Measurements from ENCODE around the gene MFGE8. TPM values are rescaled to one million over a fixed set of nuclear protein-coding genes. Genes with fewer than 3 reads are reported as not detected.

Gene MFGE8
- polyA plus RNA-seq, 1 of the 3 experiments (the other 2 are of a cell fraction), result 247 TPM

- H3K4me2 ChIP-seq, result no peak overlapping the region
- no peaks in the 10 kb centered on the region for H3K9me2 ChIP-seq
- 90% methylated on average over 5 of the region's 5 CpGs for WGBS (ENCODE audit: low lambda C conversion rate)
- TF ChIP-seq RFX5 (IDR thresholded peaks at IDR 0.05; ENCODE audit: low read length), result no peak
- no peak for TF ChIP-seq EZH2phosphoT487 (IDR thresholded peaks at IDR 0.05; ENCODE audit: borderline replicate concordance, low read depth)
- TF ChIP-seq EP300 (IDR thresholded peaks at IDR 0.05; ENCODE audit: borderline replicate concordance in 1 of 2, low read depth in 1 of 2, low read length in 1 of 2), result no peak
- TF ChIP-seq FOSL2 (IDR thresholded peaks at IDR 0.05; ENCODE audit: borderline replicate concordance, low read depth), result no peak
- no peak for TF ChIP-seq ELF1 (IDR thresholded peaks at IDR 0.05)
- TF ChIP-seq POLR2AphosphoS5 (IDR thresholded peaks at IDR 0.05; ENCODE audit: low read depth, low read length), result no peak
- TF ChIP-seq TEAD4 (IDR thresholded peaks at IDR 0.05; ENCODE audit: borderline replicate concordance, insufficient read depth), result no peak
- TF ChIP-seq ZBTB33 (IDR thresholded peaks at IDR 0.05; ENCODE audit: borderline replicate concordance, low read depth), result no peak
- TF ChIP-seq PBX3 (IDR thresholded peaks at IDR 0.05), result no peak
- no peak for TF ChIP-seq RXRA (IDR thresholded peaks at IDR 0.05; ENCODE audit: borderline replicate concordance, low read depth)
- H3K9me3 ChIP-seq, result no peaks in the 10 kb centered on the region
- no peak overlapping the region for H3K4me3 ChIP-seq (ENCODE audit: low read depth in 2 of 2, low read length in 1 of 2)
- POLR2A ChIA-PET, result no interaction called here
- no peak overlapping the region for H2AFZ ChIP-seq (ENCODE audit: low read depth)
- CTCF ChIA-PET, result interaction anchor here (1.5 kb wide), 1 partner anchor 13 kb away, joined by 6 read pairs; no protein-coding TSS in a partner anchor
- no peak overlapping the region for H3K9ac ChIP-seq
- H3K36me3 ChIP-seq (replicated peaks in 1 of 2; ENCODE audit: control insufficient read depth in 1 of 2, insufficient read depth in 2 of 2, low read length in 1 of 2), result no peaks in the 10 kb centered on the region
- H3K79me2 ChIP-seq (ENCODE audit: insufficient read depth), result peaks cover 2% of the 10 kb centered on the region; the same call in 1 of the 2 replicates
- H3K27me3 ChIP-seq (ENCODE audit: insufficient read depth), result no peaks in the 10 kb centered on the region
- H3K27ac ChIP-seq (ENCODE audit: low read depth in 2 of 2, low read length in 1 of 2), result no peak overlapping the region
- H3F3A ChIP-seq (replicated peaks; ENCODE audit: insufficient read depth), result peaks cover 4% of the 10 kb centered on the region
- no peak for DNase-seq
- no peaks in the 10 kb centered on the region for H4K20me1 ChIP-seq (ENCODE audit: insufficient read depth)
- peaks cover 0 to 12% of the 10 kb centered on the region in 2 experiments; a peak in 1 of 4 replicates for H3K4me1 ChIP-seq (ENCODE audit: control insufficient read depth in 1 of 2, insufficient read depth in 2 of 2, low read depth in 1 of 2, low read length in 1 of 2)
Observed at GRCh38 chr15:88917760-88918159, 4.6 kb upstream of the MFGE8 start.

- ChIA-PET POLR2A (no interaction called here), CTCF (interaction anchor here (1.0 to 3.0 kb wide), 3 partner anchors 10 to 292 kb away, joined by 3 to 18 read pairs (median 7); no protein-coding TSS in a partner anchor)
- H3K27ac ChIP-seq (ENCODE audit: low read depth in 2 of 2, low read length in 1 of 2), result no peak overlapping the region
- 92% methylated on average over 10 of the region's 10 CpGs for WGBS (ENCODE audit: low lambda C conversion rate)
- H3K9me2 ChIP-seq, result no peaks in the 10 kb centered on the region
- no peak overlapping the region for H3K4me3 ChIP-seq (ENCODE audit: low read depth in 2 of 2, low read length in 1 of 2)
- no peak overlapping the region for H2AFZ ChIP-seq (ENCODE audit: low read depth)
- DNase-seq, result no peak
- H3K4me2 ChIP-seq, result no peak overlapping the region
- H3K9ac ChIP-seq, result no peak overlapping the region
- H3K4me1 ChIP-seq (ENCODE audit: control insufficient read depth in 1 of 2, insufficient read depth in 2 of 2, low read depth in 1 of 2, low read length in 1 of 2), result peaks cover 9 to 15% of the 10 kb centered on the region in 2 experiments; a peak in 2 of 4 replicates
- no peaks in the 10 kb centered on the region for H3K9me3 ChIP-seq
- no peaks in the 10 kb centered on the region for H3K27me3 ChIP-seq (ENCODE audit: insufficient read depth)
- H3K36me3 ChIP-seq (replicated peaks in 1 of 2; ENCODE audit: control insufficient read depth in 1 of 2, insufficient read depth in 2 of 2, low read length in 1 of 2), result no peaks in the 10 kb centered on the region
- peaks cover 17% of the 10 kb centered on the region; the same call in 1 of the 2 replicates for H3K79me2 ChIP-seq (ENCODE audit: insufficient read depth)
- TF ChIP-seq CTCF (IDR thresholded peaks at IDR 0.05), result no peak
- TF ChIP-seq TEAD4 (IDR thresholded peaks at IDR 0.05; ENCODE audit: borderline replicate concordance, insufficient read depth), result no peak
- TF ChIP-seq JUND (IDR thresholded peaks at IDR 0.05), result no peak
- TF ChIP-seq ZBTB33 (IDR thresholded peaks at IDR 0.05; ENCODE audit: borderline replicate concordance, low read depth), result no peak
- TF ChIP-seq USF2 (IDR thresholded peaks at IDR 0.05; ENCODE audit: borderline replicate concordance, low read depth, low read length), result no peak
- no peak for TF ChIP-seq FOSL2 (IDR thresholded peaks at IDR 0.05; ENCODE audit: borderline replicate concordance, low read depth)
- no peak for TF ChIP-seq NRF1 (IDR thresholded peaks at IDR 0.05; ENCODE audit: low read depth, low read length)
- no peak for TF ChIP-seq ELF1 (IDR thresholded peaks at IDR 0.05)
- TF ChIP-seq EP300 (IDR thresholded peaks at IDR 0.05; ENCODE audit: borderline replicate concordance in 1 of 2, low read depth in 1 of 2, low read length in 1 of 2), result no peak
- no peak for TF ChIP-seq RFX5 (IDR thresholded peaks at IDR 0.05; ENCODE audit: low read length)
- TF ChIP-seq TCF12 (IDR thresholded peaks at IDR 0.05), result no peak
- TF ChIP-seq MEF2A (IDR thresholded peaks at IDR 0.05; ENCODE audit: borderline replicate concordance, low read depth), result no peak
- no peak for TF ChIP-seq RXRA (IDR thresholded peaks at IDR 0.05; ENCODE audit: borderline replicate concordance, low read depth)
- TF ChIP-seq YY1 (IDR thresholded peaks at IDR 0.05; ENCODE audit: low read depth), result no peak
- H4K20me1 ChIP-seq (ENCODE audit: insufficient read depth), result no peaks in the 10 kb centered on the region
- peaks cover 4% of the 10 kb centered on the region for H3F3A ChIP-seq (replicated peaks; ENCODE audit: insufficient read depth)
Observed at GRCh38 chr15:88915354-88915753, 2.2 kb upstream of the MFGE8 start.

Data from SK-N-SH (cell line).